OCI-LY1 (cell line): Measurements from ENCODE around the gene MRPL19.

ENCODE experiments used
- CTCF ChIP-seq: fragments of 200-600 bp; sonication (generic), shearing (Covaris generic); IDR thresholded peaks from 2 replicates; pipeline ENCODE4 v1.5.1; 2017; ENCODE audit warnings: mild to moderate bottlenecking, antibody characterized with exemption, low read length, moderate library complexity, mixed read lengths
- EZH2 ChIP-seq: fragments of 200-600 bp; sonication (generic), shearing (Covaris generic); IDR thresholded peaks from 2 replicates; pipeline ENCODE4 v1.8.0; 2017; ENCODE audit warnings: borderline replicate concordance, mixed run types, mild to moderate bottlenecking, antibody characterized with exemption, low read length, moderate library complexity, mixed read lengths

- TF ChIP-seq EZH2 (no peak), CTCF (no peak)
These were observed 29.9 kb downstream of the MRPL19 start for GRCh38 chr2:75676464-75676863.
